Measurements from ENCODE around the gene CCDC185.
"Not testable (repeated sequence)": the region's sequence is repeated elsewhere in the genome, so short reads cannot be mapped to it uniquely, and the experiment has no call there.

Gene CCDC185

GRCh38 chr1:223394706-223395105, 1.5 kb downstream of the CCDC185 start:
- DNase-seq, result no peak

- not testable (repeated sequence) for DNase-seq
Observed at GRCh38 chr1:223399393-223399792, 6.2 kb downstream of the CCDC185 start.

- DNase-seq, result no peak
Observed at GRCh38 chr1:223401873-223402789, 8.9 kb downstream of the CCDC185 start.

- DNase-seq, result no peak
Observed at GRCh38 chr1:223402790-223403142, 9.6 kb downstream of the CCDC185 start.

- DNase-seq, result no peak
Observed at GRCh38 chr1:223403184-223403815, 10.1 kb downstream of the CCDC185 start.

GRCh38 chr1:223405507-223405906, 12.3 kb downstream of the CCDC185 start:
- DNase-seq, result peak; percentile 11

- DNase-seq, result no peak
Observed at GRCh38 chr1:223410036-223410435, 16.8 kb downstream of the CCDC185 start.

- DNase-seq, result no peak
Observed at GRCh38 chr1:223411309-223411708, 18.1 kb downstream of the CCDC185 start.

- no peak for DNase-seq
Observed at GRCh38 chr1:223411710-223412109, 18.5 kb downstream of the CCDC185 start.

GRCh38 chr1:223413216-223413615, 20.0 kb downstream of the CCDC185 start:
- DNase-seq, result no peak

GRCh38 chr1:223417444-223417843, 24.2 kb downstream of the CCDC185 start:
- DNase-seq, result no peak

- DNase-seq, result no peak
Observed at GRCh38 chr1:223417903-223418663, 24.9 kb downstream of the CCDC185 start.

- no peak for DNase-seq
Observed at GRCh38 chr1:223419115-223419514, 25.9 kb downstream of the CCDC185 start.

GRCh38 chr1:223419561-223419960, 26.3 kb downstream of the CCDC185 start:
- no peak for DNase-seq

GRCh38 chr1:223421025-223421424, 27.8 kb downstream of the CCDC185 start:
- DNase-seq, result no peak

- no peak for DNase-seq
Observed at GRCh38 chr1:223421676-223422075, 28.5 kb downstream of the CCDC185 start.

- no peak for DNase-seq
Observed at GRCh38 chr1:223422911-223423310, 29.7 kb downstream of the CCDC185 start.

GRCh38 chr1:223423641-223424233, 30.5 kb downstream of the CCDC185 start:
- no peak for DNase-seq

- DNase-seq, result no peak
Observed at GRCh38 chr1:223425550-223425949, 32.3 kb downstream of the CCDC185 start.

- no peak for DNase-seq
Observed at GRCh38 chr1:223426936-223427335, 33.7 kb downstream of the CCDC185 start.

GRCh38 chr1:223429313-223429731, 36.1 kb downstream of the CCDC185 start:
- DNase-seq, result no peak

GRCh38 chr1:223429821-223430220, 36.6 kb downstream of the CCDC185 start:
- DNase-seq, result no peak

- no peak for DNase-seq
Observed at GRCh38 chr1:223430236-223430635, 37.0 kb downstream of the CCDC185 start.
